ENCODE results near the gene GCLC.

Gene GCLC

DNA sequence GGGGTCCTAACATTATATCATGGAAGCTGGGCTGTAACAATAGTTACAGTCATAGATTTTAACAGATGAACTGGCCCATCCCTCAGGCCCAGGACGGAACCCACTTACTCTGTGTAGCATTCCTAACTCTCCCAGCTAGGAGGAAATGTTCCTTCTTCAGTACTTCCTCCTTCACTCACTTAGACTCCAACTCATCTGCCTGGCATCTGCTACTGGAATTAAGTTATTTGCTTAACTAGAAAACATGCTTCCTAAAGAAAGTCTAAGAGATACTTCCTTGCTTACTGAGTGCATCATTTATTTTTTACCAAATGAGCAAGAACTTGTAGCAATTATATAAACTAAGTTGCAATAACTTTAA is 20.5 kb downstream of the GCLC start:
- DNase-seq (ENCODE audit: low read depth in 2 of 2), result no peak

DNA sequence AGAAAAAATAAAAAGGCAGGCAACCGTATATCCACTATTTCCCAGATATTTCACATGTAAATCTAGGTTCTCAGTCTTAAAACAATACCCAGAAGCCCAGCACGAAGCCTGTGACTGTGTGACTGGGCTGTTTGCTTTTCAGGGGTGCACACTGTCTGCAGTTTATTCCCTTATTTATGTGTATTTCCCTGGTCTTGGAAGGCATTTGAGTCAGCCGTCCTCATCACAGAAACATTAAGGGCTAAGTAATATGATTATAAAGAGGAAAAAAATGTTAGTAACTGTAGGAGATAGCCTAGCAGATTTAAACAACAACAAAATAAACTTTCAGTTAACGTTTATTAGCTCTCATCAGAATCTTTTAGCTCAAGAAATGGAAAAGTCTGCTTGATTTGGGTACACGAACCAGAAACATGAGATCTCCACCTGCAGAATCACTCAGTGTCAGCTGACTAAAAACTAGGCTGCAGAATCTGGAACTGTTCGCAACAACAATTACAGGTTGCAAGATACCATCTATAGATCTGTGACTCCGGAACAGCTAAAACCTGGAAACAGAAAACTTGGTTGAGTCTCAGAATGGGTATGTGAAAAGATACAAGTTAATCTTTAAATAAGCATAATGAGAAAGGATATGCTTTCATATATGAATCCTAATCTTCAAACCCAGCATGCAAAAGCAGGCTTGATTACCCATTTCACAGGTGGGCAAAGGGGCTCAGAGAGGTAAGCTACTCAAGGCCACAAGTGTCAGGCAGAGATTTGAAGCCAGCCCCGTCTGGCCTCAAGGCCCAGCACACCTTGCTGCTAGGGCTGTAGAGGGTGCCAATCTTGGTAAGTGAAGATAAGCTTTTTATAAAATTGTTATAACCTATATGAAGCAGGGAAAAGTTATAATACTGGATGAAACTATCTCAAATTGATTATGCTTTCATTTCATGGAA is 21.1 kb downstream of the GCLC start:
- DNase-seq (ENCODE audit: low read depth in 2 of 2), result no peak

DNA sequence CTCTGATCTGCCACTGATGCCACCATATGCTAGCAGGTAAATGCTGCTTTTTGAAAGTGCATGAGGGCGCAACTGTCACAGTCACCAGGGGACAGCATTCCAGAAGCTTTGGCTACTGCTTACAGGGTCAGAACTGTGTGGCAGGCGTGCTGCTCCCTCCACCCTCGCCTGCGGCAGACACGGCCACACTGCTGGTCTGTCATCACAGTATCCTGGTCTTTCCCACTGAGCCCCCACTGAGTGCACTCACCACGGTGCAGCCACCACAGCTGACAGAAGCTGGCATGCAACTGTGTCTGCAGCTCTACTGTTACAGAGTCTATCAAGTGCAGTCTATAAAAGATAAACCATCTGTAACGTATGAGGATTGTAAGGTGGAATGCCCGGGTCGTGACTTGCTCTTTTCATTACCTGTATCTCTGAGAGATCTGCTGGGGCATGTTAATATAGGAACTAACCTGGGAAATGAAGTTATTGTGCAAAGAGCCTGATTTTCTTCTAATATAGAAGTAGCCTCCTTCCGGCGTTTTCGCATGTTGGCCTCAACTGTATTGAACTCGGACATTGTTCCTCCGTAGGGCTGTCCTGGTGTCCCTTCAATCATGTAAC is 24.5 kb downstream of the GCLC start:
- DNase-seq (ENCODE audit: low read depth in 2 of 2), result no peak

DNA sequence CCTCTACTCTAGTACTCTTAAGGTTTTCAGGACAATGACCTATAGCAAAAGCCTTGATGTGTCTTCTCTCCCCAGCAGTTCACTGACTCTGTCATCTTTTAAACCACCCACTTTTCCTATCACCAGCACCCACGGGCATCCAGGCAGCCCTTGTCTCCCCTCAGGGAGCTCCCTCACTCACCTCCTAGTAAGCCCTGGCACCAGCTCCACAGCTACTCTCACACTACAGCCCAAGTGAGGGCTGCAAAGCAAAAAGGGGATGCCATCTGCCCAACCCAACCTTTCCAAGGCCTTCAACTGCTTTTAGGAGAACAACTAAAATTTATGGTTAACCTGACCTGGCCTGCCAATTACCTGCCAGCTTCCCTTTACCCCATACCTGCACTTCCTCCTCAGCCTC is 26.0 kb downstream of the GCLC start:
- DNase-seq (ENCODE audit: low read depth in 2 of 2), result no peak

GRCh38 chr6:53517021-53517420 is 27.9 kb downstream of the GCLC start:
- DNase-seq (ENCODE audit: low read depth in 2 of 2), result no peak

GRCh38 chr6:53514677-53515076 is 30.2 kb downstream of the GCLC start:
- no peak for DNase-seq (ENCODE audit: low read depth in 2 of 2)

DNA sequence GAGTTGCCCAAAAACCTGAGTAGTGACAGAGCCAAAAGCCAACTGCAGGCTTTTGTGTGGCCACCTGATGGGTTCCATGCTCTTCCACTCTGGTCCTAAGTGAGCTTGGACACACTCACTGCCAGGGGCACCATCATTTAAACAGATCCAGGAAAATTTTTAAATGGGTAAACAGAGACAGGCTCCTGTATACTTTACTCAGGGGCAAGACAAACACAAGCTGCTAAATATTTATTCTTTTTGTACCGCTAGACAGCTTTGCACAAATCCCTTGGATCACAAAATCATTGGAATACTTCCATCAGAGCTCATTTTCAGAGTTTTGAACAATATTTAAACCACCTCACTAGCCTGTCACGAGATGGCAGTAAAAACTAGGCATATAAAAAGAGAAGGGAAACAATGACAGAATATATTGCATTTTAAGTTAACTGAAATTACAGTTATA is 31.4 kb downstream of the GCLC start:
- no peak for DNase-seq (ENCODE audit: low read depth in 2 of 2)

DNA sequence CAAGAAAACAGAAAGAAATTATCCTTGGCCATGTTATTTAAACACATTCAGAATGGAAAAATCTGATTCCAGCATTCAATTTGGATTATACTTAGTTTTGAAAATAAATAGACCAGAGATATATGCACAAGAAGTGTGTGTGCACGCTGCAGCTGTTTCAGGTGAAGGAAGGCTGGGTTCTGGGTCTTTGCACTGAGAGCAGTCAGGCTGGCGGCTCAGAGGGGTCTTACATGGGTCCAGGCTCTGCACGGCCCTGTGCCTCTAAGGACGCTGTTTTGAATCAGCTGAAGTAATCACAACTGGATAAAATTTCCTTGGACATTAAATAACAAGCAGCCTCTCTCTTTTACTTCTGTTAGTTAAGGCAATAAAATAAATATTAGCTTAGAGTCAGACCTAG is 31.8 kb downstream of the GCLC start:
- DNase-seq (ENCODE audit: low read depth in 2 of 2), result no peak

GRCh38 chr6:53512626-53513025 is 32.3 kb downstream of the GCLC start:
- DNase-seq (ENCODE audit: low read depth in 2 of 2), result no peak

GRCh38 chr6:53510746-53511145 is 34.2 kb downstream of the GCLC start:
- no peak for DNase-seq (ENCODE audit: low read depth in 2 of 2)

DNA sequence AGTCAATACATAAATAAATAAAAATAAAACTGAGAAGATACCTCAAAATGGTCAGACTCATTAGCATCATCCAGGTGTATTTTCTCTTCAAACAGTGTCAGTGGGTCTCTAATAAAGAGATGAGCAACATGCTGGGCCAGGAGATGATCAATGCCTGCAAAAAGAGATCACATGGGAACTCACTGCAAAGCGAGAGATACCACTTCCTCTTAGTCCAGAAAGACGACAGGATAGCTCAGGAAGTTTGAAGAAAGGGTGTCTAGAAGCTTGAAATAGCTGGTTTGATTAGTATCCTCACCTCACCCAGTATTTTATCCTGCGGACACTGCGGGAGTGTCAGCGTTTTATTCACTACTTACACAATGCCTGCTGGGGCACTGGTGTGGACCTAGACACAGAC is 38.0 kb downstream of the GCLC start:
- no peak for DNase-seq (ENCODE audit: low read depth in 2 of 2)

DNA sequence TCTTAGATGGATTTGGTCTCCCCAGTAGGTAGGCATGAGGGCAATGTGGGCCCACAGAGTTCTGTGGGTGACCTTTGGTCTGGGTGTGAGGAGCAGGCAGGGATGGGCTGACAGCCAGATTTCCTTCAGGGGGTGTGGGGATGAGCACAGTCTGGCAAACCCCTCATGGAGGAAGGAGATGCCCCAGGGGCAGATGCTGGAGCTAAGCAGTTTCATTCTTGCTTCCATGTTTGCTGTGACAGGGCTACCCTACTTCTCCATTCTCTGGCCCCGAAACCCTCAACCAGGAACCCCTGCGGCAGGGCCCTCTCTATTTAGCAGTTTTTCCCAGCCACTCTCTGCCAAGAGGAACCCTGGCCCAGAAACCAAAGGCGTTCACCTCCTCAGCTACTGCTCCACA is 40.4 kb downstream of the GCLC start:
- DNase-seq (ENCODE audit: low read depth in 2 of 2), result no peak

GRCh38 chr6:53503060-53503459 is 41.8 kb downstream of the GCLC start:
- no peak for DNase-seq (ENCODE audit: low read depth in 2 of 2)

DNA sequence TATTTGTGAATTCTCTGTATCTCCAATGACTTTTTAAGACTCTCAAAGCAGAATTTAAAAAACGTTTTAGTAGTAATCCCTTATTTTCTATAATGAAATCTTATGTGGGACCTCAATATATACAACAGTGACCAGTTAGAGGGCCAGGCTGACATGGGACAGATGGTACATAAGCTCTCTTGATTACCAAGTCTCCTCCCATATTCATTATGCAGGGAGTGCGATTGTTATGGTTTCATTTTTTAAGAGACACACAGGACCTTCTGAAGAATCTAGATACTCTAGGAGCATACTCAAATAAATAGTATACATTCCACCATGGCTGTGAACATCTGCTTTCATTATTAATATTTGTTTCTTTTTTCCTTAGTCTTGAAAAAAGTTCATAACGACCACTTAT is 43.5 kb downstream of the GCLC start:
- DNase-seq (ENCODE audit: low read depth in 2 of 2), result no peak

DNA sequence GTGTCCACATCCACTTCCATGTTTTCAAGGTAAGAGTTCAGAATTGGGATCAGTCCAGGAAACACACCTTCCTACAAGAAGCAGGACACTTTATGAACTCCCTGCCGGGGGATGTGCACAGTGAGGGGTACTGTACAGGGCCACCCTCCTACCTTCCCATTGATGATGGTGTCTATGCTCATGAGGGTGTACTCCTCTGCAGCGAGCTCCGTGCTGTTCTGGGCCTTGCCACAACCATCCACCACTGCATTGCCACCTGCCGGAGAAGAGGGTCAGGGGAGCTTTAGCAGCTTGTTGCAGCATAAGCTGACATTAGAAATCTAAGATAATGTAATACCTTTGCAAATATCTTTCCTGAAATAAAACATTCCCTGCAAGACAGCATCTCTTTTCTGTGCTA is 44.8 kb downstream of the GCLC start:
- no peak for DNase-seq (ENCODE audit: low read depth in 2 of 2)

GRCh38 chr6:53499094-53499493 is 45.8 kb downstream of the GCLC start:
- DNase-seq (ENCODE audit: low read depth in 2 of 2), result no peak

- DNase-seq (ENCODE audit: low read depth in 2 of 2), result no peak
Measured at GRCh38 chr6:53498649-53499048, 46.3 kb downstream of the GCLC start.

GRCh38 chr6:53497905-53498304 is 47.0 kb downstream of the GCLC start:
- DNase-seq (ENCODE audit: low read depth in 2 of 2), result no peak

DNA sequence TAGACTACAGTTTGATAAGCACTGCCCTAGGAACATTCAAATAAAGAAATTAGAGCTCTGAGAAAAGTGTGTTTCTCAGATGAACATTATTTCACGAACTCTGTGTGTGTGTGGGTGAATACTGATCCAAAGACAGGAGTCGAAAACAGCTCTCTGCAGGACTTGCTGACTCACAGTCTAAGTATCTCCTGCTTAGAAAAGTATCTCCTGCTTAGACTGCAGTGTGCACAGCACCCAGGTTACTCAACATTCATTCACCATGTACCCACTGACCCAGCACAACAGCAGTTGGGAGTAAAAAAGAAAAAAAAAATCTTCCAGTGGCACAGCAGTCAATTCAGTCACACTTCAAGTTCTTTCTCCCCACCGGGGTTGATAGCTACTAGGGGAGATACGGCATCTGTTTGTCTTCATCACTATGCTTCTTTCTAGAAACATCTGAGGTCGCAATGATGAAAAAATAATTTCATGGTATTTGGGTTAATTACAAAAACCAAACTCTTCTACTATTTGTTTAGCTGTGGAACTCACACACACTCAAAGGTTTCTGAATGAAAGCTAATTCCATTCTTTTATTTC is 48.0 kb downstream of the GCLC start:
- no peak for DNase-seq (ENCODE audit: low read depth in 2 of 2)

DNA sequence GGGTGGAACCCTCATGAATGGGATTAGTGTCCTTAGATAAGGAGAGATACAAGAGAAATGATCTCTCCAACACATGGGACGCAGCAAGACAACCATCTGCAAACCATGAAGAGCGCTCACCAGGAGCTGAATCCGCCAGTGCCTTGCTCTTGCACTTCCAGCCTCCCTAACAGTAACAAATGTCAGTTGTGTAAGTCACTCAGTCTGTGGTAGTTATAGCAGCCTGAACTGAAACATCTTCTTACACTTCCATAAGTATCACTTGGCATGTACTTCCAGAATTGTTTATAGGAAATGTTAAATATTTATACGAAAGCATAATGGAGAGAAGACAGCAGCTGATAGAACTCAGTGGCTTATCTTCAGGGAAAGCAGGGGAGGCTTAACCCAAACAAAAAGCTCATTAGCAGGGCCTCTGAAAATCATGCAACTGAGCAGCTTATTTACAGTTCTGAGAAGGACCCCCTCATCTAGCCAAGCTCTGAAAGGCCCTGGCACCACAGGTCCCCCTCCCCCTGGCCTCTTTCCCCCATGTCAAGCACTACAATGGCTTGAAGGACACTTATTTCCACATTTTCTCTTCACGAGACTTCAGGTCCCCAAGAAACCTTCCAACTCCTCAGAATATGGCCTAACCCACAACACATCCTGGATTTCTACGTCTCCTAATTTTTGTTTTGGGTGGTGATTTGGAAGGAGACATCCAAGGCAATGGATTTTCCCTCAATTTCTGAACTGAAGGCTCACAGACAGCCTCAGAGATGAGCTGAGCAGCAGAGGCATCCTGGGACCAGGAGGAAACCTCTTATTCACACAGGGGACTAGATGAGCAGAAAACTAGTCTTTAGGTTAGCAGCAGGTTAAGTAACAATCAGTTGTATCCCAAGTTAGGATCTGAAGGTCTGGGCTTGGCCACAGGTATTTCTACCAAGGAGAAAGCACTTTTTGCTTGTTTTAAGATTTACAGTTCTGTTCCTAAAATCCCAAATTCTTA is 49.1 kb downstream of the GCLC start:
- no peak for DNase-seq (ENCODE audit: low read depth in 2 of 2)

DNA sequence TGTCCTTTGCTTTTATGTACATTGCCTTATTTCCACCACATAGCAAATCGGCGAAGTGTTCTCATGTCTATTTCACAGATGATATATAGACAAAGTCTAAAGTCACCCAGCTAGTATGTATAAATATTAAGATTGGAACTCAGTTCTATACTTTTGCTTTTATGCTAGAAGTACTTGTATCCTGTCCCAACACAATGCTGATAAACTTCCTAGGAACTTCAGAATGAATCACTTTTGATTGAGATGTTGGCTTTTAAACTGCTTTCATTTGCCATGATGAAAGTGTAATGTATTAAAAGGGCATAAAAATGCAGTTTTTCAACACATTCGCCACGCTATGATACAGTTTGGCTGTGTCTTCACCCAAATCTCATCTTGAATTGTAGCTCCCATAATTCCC is 50.8 kb downstream of the GCLC start:
- no peak for DNase-seq (ENCODE audit: low read depth in 2 of 2)

DNA sequence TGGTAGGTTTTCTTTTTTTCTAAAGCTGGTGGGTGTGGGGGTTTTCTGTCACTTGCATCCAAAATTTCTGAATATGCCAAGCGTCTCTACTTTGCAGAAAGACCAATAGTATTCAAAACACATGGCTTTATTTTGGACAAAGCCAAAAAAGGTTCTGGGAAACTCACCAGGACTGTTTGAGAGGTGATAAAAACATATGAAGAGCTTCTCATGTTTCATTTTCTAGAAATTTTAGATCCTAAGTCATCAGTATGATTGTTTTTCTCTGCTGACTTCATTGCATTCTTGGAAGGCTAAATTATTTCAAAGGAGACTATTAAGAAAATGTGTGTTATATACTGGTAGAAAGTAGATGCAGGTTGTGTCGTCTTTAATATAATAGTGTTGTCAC is 51.3 kb downstream of the GCLC start:
- DNase-seq (ENCODE audit: low read depth in 2 of 2), result no peak
